ENCODE results near the gene SLX4IP. TPM values are rescaled to one million over a fixed set of nuclear protein-coding genes. Genes with fewer than 3 reads are reported as not detected.
A peak's percentile ranks its signal among the peaks of the same experiment; 100 is the strongest.

The SLX4IP gene
- total and polyA plus RNA-seq, 2 of the 13 experiments (the other 11 are each of a cell fraction or from before 2014, with no cell fraction given), result 3.6 to 7.3 TPM

DNA sequence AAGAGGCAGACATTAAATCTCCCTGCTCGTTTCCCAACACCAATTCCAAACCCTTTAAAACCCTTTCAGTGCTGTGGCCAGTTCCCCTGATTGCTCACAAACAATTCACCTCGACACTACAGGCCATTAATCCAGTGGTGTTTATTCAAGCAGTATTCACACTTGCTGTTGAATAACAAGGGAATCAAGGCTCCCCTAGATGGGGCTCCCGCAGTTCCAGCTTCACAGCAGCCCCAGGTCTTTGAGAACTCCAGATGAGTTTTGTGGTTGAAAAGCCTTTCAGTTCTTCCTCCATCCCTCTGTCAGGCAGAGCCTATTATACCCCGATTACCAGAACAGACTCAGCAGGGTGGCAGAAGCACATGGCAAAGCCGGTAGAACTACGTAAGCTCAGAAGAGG, 202.5 kb downstream of the SLX4IP start:
- intact Hi-C loops (cut with micrococcal nuclease; ENCODE audit: unreplicated experiment), result loop anchor here (2.0 to 10.0 kb wide), 3 partner anchors 15 to 203 kb away; partner anchors contain the start of genes MKKS and SLX4IP
- peaks cover 32 to 44% of the 10 kb centered on the region in 2 experiments for H3K36me3 ChIP-seq (replicated peaks in 1 of 2; ENCODE audit: control insufficient read depth in 1 of 2, insufficient read depth in 2 of 2, low read length in 2 of 2)
- no peaks in the 10 kb centered on the region for H3K9me3 ChIP-seq (ENCODE audit: low read length)
- FAIRE-seq (no peak), ATAC-seq (no peak), DNase-seq (ENCODE audit: low spot score) (no peak)
- no peaks in the 10 kb centered on the region for H3K4me1 ChIP-seq (ENCODE audit: insufficient read depth, low read length)
- POLR2A ChIA-PET, result interaction anchor here (1.1 kb wide), 1 partner anchor 34 kb away, joined by 4 read pairs; no protein-coding TSS in a partner anchor
- H3K27ac ChIP-seq (ENCODE audit: extremely low read length, insufficient read depth, low read length), result no peak overlapping the region
- H2AFZ ChIP-seq (ENCODE audit: low read length), result no peak overlapping the region
- CTCF ChIA-PET (ENCODE audit: low intra/inter-chr PET ratio, low total read pairs), result no interaction called here
- no peak overlapping the region for H3K4me2 ChIP-seq (ENCODE audit: low read depth, low read length)
- BruUV-seq (replicated peaks), result no TSS peak
- in situ Hi-C loops (cut with HindIII; ENCODE audit: extremely low pct_ligation_motif_present, low pct_unique_long_range_greater_than_20kb), result loop anchor here (5.0 kb wide), 1 partner anchor 85 kb away; no protein-coding TSS in a partner anchor
- H3K79me2 ChIP-seq (ENCODE audit: insufficient read depth, low read length), result no peaks in the 10 kb centered on the region
- no peak overlapping the region for H3K9ac ChIP-seq (ENCODE audit: insufficient read depth, low read depth, low read length)
- 95% methylated on average over 6 of the region's 6 CpGs for WGBS (ENCODE audit: low lambda C conversion rate)
- no peak overlapping the region for H3K4me3 ChIP-seq (replicated peaks in 1 of 3; ENCODE audit: insufficient read depth in 1 of 3, low read depth in 2 of 3, low read length in 3 of 3)
- peak; percentile 73 for TF ChIP-seq RBM22 (optimal IDR thresholded peaks at IDR 0.05; ENCODE audit: low read length)
- TF ChIP-seq SIN3B (IDR thresholded peaks at IDR 0.05; ENCODE audit: low read length), result no peak
- 0 out of 2 replicates have a peak, but pooled peaks have one; percentile 21 for TF ChIP-seq POLR2AphosphoS2 (IDR thresholded peaks at IDR 0.05; ENCODE audit: low read depth, low read length)
- TF ChIP-seq NONO (IDR thresholded peaks at IDR 0.05), result no peak
- TF ChIP-seq NONO (CRISPR knock-in tag; conservative IDR thresholded peaks at IDR 0.05), result no peak
- TF ChIP-seq KDM2A (CRISPR knock-in tag; IDR thresholded peaks at IDR 0.05; ENCODE audit: borderline replicate concordance, low read depth), result no peak
- TF ChIP-seq PRPF4 (IDR thresholded peaks at IDR 0.05; ENCODE audit: low read depth, low read length, poor library complexity, severe bottlenecking), result no peak
- TF ChIP-seq, protein P1, sequence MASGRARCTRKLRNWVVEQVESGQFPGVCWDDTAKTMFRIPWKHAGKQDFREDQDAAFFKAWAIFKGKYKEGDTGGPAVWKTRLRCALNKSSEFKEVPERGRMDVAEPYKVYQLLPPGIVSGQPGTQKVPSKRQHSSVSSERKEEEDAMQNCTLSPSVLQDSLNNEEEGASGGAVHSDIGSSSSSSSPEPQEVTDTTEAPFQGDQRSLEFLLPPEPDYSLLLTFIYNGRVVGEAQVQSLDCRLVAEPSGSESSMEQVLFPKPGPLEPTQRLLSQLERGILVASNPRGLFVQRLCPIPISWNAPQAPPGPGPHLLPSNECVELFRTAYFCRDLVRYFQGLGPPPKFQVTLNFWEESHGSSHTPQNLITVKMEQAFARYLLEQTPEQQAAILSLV (CRISPR knock-in tag; IDR thresholded peaks at IDR 0.05; ENCODE audit: borderline replicate concordance), result no peak
- peak; percentile 31; the same call in 1 of the 2 replicates for TF ChIP-seq POLR2G (IDR thresholded peaks at IDR 0.05; ENCODE audit: low read depth, low read length)
- TF ChIP-seq HNRNPK (IDR thresholded peaks at IDR 0.05; ENCODE audit: low read depth, low read length, poor library complexity, severe bottlenecking), result no peak
- TF ChIP-seq, protein P2, sequence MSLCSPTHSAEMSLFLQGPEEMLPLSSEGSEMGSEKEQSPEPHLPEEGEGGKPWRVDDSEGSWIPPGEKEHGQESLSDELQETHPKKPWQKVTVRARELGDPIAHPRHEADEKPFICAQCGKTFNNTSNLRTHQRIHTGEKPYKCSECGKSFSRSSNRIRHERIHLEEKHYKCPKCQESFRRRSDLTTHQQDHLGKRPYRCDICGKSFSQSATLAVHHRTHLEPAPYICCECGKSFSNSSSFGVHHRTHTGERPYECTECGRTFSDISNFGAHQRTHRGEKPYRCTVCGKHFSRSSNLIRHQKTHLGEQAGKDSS (CRISPR knock-in tag; IDR thresholded peaks at IDR 0.05; ENCODE audit: borderline replicate concordance, low read depth), result 0 out of 2 replicates have a peak, but pooled peaks have one; percentile 6
- no peaks in the 10 kb centered on the region for H3K27me3 ChIP-seq (ENCODE audit: control insufficient read depth in 1 of 2, insufficient read depth in 2 of 2, low read length in 2 of 2)
- H4K20me1 ChIP-seq (ENCODE audit: insufficient read depth, low read length), result no peaks in the 10 kb centered on the region
